GM19452 (cell line): ENCODE data around the gene EID2B.

Experiments
- ATAC-seq: cut with Tn5 transposase; IDR thresholded peaks from one replicate; pipeline ENCODE4 v1.9.1; 2021; ENCODE audit not compliant: unreplicated experiment

The EID2B gene, protein sequence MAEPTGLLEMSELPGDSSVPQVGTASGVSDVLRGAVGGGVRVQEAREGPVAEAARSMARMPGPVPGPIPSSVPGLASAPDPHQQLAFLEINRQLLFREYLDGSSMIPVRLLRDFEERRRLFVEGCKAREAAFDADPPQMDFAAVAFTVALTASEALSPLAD

DNA sequence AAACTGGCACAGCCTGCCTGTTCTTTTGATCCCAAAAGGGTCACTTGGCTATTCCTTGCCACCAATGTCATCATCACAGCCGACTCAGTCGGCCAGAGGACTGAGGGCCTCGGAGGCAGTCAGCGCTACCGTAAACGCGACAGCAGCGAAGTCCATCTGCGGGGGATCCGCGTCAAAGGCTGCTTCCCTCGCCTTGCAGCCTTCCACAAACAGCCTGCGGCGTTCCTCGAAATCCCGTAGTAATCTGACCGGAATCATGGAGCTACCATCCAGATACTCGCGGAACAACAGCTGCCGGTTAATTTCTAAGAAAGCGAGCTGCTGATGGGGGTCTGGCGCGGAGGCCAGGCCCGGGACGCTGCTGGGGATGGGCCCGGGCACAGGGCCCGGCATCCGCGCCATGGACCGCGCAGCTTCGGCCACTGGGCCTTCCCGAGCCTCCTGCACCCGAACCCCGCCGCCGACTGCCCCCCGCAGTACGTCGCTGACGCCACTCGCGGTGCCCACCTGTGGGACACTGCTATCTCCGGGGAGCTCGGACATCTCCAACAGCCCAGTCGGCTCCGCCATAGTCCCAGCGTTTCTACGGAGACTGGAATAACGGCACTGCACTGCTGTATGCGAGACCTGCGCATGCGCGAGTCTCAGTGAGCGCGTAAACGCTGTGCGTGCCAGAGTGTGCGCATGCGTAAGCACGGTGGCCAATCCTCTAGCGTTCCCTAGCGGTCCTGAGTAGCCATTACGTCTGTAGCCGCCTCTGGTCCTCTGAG is at the start of gene EID2B:
Gene EID2B, minus strand, starts transcription at position 620 of the 770 bp plus-strand sequence. Its CDS starts 50 bp downstream, at position 570.
- peak; percentile 89 for ATAC-seq

DNA sequence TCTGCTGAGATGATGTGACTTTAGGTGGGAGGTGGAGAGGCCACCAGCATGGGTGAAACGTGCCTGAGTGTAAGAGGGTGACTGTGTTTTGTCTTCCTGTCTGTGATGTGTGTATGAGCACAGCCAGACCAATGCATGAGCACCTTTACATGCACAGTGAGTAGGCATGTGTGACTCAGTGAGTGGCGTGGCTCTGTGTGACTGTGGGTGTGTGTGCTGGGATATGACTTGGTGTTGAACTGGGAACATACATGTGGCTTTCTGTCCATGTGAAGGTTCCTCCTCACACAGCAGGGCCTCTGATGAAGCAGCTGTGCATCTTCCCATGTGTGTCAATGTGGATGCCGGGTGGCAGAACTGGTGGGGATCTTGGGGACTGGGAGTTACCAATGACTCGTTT is 49.8 kb upstream of the EID2B start:
- no peak for ATAC-seq

DNA sequence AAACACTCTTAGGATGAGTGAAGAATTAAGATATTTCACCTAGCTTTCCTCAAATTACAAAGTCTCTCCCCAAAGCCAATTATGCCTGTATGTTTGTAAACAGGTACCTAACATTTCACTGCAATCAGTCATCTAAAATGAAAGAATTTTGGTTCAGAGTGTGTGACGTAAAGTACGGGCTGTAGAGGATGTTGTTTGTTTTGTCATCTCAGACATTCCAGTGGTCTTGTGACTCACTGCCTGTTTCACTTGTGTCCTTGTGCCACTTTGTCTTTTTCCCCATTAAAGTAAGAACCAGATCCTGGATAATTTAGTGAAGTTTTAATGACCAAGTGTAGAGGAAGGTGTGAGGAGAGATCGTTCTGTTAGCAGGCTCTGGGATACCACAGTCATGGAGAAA is 36.0 kb upstream of the EID2B start:
- ATAC-seq = no peak

DNA sequence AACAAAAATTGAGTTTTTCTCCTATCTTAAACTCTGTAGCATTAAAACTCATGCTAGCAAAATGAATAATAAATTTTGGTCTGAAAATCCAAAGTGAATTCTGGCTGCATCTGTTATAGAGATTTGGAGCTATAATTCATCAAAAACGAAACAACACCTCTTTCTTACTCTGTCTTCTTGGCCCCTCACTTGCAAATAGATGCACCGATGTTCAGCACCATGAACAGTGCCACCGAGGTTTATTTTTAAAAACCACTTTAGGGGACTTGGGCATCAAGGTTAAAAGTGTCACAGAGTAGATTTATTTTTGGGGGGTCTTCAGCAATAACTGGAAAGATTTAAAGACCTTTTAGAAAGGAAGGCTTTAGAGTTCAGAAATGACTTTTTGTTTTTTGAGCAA is 33.4 kb upstream of the EID2B start:
- no peak for ATAC-seq

DNA sequence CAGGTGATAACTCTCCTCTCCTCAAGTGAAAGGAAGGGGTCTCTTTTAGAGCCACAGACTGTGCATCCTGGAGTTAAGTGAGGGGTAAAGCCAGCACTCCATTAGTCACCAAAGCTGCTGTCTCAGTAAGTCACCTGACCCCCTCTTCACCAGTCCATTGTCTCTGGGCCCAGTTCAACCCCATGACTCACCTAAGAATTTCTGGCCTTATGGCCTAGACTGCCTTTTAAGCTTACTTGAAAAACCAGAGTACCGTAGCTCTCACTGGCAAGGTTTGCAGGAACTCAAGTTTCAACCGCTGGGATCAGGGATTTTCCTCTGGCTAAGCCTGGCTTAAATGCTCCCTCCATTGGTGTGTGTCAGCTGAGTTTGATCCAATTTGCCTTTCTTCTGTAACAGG is 30.8 kb upstream of the EID2B start:
- ATAC-seq = no peak

DNA sequence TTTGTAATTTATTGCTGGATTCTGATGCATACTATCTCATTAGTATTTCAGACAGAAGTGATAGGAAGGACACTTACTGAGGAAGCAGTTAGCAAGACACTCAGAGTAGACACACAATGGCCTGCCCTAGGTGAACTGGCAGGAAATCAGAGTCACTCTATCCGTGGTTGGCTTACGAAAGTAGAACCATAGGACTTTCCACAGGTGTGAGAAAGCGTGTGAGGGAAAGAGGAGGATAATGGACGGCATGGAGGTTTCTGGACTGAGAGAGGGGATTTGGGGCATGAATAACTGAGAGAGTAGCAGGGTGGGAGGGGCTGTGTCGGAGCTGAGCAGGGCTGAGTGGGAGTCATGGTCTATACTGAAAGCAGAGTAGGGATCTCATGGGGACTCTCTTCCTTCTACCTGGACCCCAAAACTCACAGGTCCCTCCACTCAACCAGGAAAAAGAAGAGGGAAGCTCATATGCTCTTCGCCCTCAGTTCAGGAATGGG is 26.0 kb upstream of the EID2B start:
- no peak for ATAC-seq

DNA sequence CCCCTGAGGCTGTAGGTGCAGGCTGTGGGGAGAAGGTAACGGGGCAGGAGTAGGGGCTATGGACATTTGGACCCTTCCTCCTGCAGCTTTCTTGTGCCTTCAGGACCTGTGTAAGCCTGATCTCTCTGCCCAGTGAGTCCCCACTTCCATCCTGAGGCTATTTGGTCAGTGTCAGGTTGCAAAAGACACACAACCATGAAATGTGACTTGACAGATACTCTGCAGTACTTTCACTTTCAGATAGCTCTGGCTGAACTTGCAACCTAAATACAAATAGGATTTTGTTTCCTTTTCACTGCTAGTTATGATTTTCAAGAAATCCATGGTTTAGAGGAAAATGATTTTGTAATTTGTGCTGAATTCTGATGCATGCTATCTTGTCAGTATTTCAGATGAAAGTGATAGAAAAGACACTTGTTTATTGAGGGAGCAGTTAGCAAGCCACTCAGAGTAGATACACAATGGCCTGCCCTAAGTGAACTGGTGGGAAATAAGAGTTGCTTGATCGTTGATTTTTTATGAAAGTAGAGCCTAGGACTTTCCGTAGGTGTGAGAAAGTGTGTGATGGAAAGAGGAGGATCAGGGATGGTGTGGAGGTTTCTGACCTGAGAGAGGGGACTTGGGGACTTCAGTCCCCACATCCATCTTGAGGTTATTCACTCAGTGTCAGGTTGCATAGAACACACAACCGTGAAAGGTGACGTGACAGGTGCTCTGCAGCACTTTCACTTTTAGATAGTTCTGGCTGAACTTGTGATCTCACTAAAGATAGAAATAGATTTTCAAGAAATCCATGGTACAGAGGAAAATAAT is 25.4 kb upstream of the EID2B start:
- no peak for ATAC-seq

DNA sequence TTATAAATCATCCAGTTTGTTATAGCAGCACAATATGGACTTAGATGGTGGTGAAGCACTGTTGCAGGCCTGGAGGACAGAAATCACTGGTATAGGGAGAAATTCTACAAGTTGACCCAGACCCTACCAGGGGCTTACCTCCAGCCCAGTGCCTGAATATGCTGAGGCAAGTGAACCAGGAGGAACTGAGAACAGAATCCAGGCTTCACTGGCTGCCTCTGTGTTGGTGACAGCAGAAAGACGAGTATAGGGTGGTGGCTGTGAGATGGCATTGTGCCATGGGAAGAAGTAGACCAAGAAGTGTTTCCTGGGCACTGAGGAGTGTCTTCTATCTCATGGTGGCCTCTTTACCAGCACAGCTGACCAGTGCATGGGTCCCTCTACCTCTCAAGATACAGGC is 23.2 kb upstream of the EID2B start:
- no peak for ATAC-seq

DNA sequence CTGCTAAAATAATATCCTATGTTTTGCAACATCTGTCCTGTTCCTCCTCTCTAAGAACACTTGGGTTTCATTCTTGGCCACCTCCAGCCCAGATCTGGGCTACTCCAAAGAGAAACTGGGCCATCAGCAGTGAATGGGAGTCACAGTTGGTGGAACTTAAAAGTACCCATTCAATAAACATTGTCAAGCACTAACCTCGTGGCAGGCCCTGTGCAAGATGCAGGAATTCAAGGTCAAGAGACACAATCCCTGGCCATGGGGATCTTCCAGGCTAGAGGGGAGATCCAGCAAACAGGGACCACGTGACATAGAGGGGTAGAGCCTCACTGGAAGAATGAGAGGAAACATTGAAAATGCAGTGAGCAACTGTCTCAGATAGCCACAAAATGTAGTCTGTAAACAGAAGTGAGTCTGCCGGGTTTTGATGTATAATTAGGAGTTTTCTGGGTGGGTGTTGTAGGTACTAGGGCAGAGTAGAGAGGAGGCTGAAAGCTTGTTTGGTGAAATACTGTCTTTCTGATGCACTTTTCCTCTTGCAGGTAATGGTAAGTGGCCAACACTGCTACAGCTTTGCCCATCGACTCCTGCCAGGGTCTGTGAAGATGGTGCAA is 22.2 kb upstream of the EID2B start:
- ATAC-seq = no peak

DNA sequence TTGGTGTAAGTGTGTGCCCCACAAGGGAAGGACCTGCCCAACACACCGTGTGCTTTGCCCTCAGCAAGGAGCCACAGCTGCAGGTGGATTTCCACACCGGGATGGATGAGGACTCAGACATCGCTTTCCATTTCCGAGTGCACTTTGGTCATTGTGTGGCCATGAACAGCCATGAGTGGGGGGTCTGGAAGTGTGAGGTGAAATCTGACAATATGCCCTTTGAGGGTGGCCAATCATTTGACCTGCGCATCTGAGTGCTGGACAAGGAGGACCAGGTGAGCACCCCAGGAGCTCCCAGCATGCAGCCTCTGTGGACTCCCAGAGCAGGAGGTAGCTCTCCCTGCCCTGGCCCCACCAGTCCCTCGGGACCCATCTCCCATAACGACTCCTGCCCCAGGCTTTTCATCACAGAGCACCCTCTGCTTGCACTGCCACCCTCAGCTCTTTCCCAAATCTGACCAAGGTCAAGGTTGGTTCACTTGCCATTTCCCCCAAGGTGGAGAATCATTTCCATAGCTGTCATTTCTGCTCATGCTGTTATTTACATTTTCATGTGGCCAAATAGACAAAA is 20.5 kb upstream of the EID2B start:
- no peak for ATAC-seq

DNA sequence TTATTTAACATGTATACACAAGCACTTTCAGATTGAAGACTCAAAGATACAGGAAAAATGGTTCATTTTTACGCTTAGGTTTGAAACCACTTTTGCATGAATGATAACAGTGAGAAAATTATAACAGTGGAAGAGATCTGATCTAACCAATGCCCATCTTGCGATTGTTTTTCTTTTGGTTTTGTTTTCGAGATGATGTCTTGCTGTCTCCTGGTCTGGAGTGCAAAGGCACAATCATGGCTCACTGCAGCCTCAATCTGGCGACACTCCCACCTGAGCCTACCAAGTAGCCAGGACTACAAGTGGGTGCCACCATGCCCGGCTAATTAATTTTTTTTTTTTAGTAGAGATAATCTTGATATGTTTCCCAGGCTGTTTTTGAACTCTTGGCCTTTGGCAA is 17.5 kb upstream of the EID2B start:
- ATAC-seq = no peak

DNA sequence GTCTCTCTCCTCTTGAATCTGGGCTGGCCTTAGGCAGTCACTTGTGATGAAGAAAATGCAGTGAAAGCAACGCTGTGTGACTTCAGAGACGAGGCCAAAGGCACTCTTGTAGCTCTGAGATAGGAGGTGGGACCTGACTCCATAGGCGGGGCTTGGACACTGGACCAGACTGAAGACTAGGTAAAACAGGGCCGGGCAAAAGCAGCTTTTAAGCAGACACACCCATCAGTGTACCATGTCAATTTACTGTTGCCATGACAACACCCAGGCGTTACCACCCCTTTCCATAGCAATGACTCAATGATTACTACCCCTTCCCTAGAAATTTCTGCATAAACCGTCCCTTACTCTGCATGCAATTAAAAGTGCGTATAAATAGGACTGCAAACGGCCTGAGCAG is 13.9 kb upstream of the EID2B start:
- ATAC-seq = no peak

DNA sequence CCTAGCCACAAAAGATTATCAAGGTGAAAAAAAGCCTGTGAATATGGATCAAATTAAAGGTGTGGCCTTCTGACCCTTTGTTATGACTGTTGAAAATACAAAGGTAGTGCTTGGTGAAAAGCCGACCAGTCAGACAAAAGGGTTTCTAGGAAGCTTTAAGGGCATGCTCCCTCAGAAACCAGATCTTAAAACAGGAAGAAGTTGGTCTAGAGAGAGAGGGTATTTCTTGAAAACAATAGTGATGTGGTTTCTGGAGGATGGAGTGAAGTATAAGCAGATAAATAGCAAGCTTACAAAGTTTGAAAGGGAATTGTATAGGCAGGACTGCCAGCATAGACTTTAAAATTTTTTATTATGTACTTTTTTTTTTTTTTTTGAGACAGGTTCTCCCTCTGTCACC is 12.3 kb upstream of the EID2B start:
- ATAC-seq = no peak

DNA sequence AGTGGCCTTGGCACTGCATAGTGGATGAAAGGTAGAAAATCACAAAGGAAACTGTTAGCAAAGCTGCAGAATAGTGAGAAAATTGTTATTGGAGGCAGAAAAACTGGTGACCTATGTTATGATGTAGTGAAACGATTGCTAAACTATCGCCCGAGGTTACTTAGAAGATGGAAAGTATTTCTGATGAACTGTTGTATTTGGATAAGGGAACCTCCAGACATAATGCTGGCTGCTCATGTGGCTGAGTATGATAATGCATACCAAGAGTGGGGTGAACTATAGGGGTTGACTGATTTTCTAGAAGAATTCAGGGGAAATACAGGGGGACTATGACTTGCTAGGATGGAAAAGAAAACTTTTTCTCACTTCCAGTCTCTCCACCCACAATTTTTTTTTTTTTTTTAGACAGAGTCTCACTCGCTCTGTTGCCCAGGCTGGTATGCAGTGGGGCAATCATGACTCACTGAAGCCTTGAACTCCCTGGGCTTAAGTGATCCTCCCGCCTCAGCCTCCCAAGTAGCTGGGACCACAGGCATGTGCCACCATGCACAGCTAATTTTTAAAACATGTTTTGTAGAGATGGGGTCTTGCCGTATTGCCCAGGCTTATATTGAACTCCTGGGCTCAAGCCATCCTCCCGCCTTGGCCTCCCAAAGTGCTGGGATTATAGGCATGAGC is 11.7 kb upstream of the EID2B start:
- ATAC-seq = no peak

DNA sequence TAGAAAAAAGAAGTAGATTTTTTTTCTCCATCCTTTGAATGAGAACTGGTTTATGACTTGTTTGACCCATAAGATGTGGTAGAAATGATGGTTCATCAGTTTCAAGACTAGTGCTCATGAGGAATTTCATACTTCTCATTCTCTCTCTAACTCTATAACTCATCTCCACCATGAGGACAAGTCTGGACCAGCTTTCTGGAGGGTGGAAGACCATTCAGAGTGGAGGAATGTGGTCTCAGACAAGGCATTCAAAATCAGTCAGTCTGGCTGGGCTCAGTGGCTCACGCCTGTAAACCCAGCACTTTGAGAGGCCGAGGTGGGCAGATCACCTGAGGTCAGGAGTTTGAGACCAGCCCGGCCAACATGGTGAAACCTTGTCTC is 10.8 kb upstream of the EID2B start:
- ATAC-seq = no peak

DNA sequence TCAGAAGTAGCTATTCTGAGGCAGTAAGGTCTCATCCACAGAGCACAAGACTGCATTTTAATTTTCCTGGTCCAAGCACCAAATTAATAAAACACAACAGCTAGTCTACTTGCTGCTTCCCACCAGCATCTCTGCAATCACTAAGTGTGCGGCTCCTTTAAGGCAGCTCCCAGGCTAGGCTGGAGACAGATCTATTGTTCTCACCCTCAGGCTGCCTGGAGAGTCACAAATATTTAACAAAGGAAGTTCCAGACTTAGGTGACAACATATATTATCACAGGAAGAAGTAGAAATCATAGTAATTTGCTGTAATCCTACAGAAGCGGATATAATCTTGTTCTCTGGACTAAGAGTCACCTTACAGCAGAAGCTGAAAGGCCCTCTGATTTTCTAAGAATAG is 9.6 kb upstream of the EID2B start:
- ATAC-seq = no peak

DNA sequence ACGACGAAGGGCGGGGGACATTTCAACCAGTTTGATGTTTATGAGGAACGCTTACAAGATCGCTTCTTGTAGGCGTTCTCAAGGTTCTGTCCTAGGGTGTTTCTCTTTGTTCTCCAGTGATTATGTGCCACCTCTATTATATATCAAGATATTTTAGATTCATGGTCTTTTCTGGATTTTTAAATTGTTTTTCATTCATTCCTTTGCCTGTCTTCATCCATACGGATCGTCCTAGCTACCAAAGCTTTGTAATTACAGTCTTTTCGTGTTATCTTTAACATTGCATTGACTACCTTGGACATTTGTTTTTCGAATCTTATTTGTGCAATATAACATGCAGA is 7.7 kb upstream of the EID2B start:
- no peak for ATAC-seq

DNA sequence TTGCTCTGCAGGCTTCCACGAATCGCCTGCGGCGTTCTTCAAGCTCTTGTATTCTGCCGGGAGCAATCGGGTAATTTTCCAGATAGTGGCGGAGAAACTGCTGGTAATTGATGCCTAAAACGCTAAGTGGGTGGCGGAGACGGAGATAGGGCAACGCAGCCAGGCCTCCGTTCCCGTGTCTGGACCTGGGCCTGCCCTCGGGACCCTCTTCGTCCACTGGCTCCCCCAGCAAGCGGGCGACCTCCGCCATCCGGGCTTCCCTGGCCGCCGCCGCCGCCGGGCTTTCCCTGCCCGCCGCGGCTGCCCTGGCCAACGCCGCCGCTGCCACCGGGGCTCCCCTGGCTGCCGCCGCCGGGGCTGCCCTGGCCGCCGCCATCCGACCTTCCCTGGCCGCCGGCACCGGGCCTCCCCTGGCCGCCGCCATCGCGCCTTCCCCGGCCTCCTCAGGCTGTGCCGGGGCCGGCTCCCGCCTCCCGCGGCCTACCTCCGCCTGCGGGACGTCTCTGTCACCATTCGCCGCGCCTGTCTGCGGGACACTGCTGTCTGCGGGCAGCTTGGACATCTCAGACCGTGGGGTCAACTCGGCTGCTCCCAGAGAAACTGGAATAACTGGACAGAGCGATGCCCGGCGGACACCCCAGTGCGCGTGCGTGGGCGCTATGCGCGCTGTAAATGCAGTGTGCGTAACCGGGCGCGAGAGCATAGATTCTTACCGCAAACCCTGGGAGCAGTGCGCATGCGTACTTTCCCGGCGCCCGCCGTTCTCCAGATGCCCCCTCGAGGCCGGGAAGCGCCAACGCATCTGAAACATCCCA is 7.1 kb upstream of the EID2B start, which contains the start of gene EID2:
Gene EID2, minus strand, starts transcription at position 644 of the 815 bp plus-strand sequence. Its CDS starts 82 bp downstream, at position 562.
- ATAC-seq = peak; percentile 80

DNA sequence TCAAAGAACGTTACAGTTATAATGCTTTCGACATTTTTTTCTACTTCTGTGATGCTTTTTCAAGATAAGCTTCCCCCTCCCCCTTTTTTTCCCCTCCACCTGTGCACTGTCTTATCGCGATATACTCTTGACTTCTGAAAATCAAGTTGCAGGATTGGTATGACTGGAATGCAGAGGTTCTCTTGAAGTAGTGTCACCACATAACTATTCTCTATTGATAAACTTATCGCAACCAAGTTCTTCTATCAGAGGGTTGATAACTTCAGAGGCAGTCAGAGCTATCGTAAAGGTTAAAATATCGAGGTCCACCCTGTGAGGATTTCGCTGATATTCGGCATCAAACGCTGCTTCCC is 6.5 kb upstream of the EID2B start:
- no peak for ATAC-seq

DNA sequence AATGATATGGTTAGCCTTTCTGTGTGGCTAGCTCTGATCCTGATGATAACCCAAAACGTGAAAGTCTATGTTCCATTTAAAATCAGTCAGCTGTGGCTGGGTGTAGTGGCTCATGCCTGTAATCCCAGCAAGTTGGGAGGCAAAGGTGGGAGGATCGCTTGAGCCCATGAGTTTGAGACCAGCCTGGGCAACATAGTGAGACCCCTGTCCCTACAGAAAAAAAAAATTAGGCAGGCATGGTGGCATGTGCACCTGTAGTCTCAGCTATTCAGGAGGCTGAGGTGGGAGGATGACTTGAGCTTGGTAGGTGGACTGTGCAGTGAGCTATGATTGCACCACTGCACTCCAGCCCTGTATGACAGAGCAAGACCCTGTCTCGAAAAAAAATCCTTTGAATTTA is 1.1 kb upstream of the EID2B start:
- no peak for ATAC-seq
